Pancreas (tissue), 10 donors: ENCODE results near the gene IL4I1. TPM values are rescaled to one million over a fixed set of nuclear protein-coding genes. Genes with fewer than 3 reads are reported as not detected.
A peak's percentile ranks its signal among the peaks of the same experiment; 100 is the strongest.

ENCODE experiments used
- ATAC-seq, 4 donors: fragments of 200-7000 bp; cut with Tn5 transposase; one replicate each; pipeline versions ENCODE4 v1.8.0 to v1.9.1; 2020; ENCODE audit warnings: mild to moderate bottlenecking in 4 of 4, moderate library complexity in 4 of 4
- DNase-seq, 6 donors: peaks; one replicate each; pipeline ENCODE4 v3.0.0-alpha.2; 2020
- FAIRE-seq: peaks from 2 replicates; lab custom pipeline; 2012; peaks lifted over from hg19 to GRCh38; lab: Jason Lieb, UNC
- H3K27ac ChIP-seq, 4 donors: fragments of 200-600 bp; sonication (generic); 1 replicate in 3 of 4; 2 replicates in 1 of 4; pipeline versions ENCODE4 v1.5.0 to v1.8.0; 2020
- H3K27me3 ChIP-seq, 4 donors: fragments of 200-600 bp; one replicate each; pipeline ENCODE4 v1.8.0; 2021
- H3K36me3 ChIP-seq, 3 donors: fragments of 200-600 bp; sonication (generic) in 1 of 3; one replicate each; pipeline versions ENCODE4 v1.5.0 to v1.8.0; 2020 to 2021
- H3K4me1 ChIP-seq, 3 donors: fragments of 200-600 bp; one replicate each; pipeline ENCODE4 v1.8.0; 2021
- H3K4me3 ChIP-seq, 4 donors: fragments of 200-600 bp; sonication (generic) in 2 of 4; one replicate each; pipeline versions ENCODE4 v1.5.0 to v1.8.0; 2020 to 2021
- H3K9me3 ChIP-seq, 4 donors: fragments of 200-600 bp; one replicate each; pipeline ENCODE4 v1.8.0; 2021
- WGBS, 2 donors: extraction: QIAGEN DNeasy Blood & Tissue Kit; methylation state at CpG; one replicate each; pipeline ENCODE4 v1.1.7; 2013; 5-methylcytosine and 5-hydroxymethylcytosine counted together
- intact Hi-C, 3 donors: fragments of 100-400 bp; cut with DNase I; formaldehyde crosslinking; loops; one replicate each; pipeline versions ENCODE4 v1.11.1 to v1.14.2; 2022
- polyA plus RNA-seq, 2 donors: library from polyadenylated mRNA; stranded (reverse); fragments of 200-250 nt; gene quantifications; one replicate each; pipeline ENCODE4 v1.2.3, GENCODE V29; 2013
- total RNA-seq, 6 donors: library from RNA; stranded (reverse); fragmentation: NEBNext Ultra II Directional in 4 of 6; extraction: Animal tissue kit (Norgen Biotek cat#: 25700) in 4 of 6; gene quantifications; one replicate each; pipeline versions ENCODE4 v1.2.1 to v1.2.4, GENCODE V29; 2021 to 2023
- TF ChIP-seq, protein P1 (sequence below), 4 donors: fragments of 200-600 bp; sonication (generic) in 3 of 4; IDR thresholded peaks; one replicate each; pipeline versions ENCODE4 v1.5.0 to v1.8.0; 2021; ENCODE audit warnings: antibody characterized with exemption in 4 of 4
- donor health status: healthy with polysubstance abuse.
- donor health status: DM: no; HTN: no; CAD: no; lungs with moderate emphysema.
- donor health status: DM: no; HTN: no; CAD: no.
- donor health status: control.
- donor health status: control.
- donor health status: Bipolar disorder and iron deficiency.
- donor health status: DM: yes; HTN: yes; CAD: no.
- donor health status: DM: no; HTN: no; CAD: no.
- donor health status: DM: no; HTN: no; CAD: no.
- donor health status: DM: yes; HTN: yes; CAD: no.

IL4I1 gene
- total and polyA plus RNA-seq, 8 donors = 0.23 to 4.0 (median 0.63) TPM

DNA sequence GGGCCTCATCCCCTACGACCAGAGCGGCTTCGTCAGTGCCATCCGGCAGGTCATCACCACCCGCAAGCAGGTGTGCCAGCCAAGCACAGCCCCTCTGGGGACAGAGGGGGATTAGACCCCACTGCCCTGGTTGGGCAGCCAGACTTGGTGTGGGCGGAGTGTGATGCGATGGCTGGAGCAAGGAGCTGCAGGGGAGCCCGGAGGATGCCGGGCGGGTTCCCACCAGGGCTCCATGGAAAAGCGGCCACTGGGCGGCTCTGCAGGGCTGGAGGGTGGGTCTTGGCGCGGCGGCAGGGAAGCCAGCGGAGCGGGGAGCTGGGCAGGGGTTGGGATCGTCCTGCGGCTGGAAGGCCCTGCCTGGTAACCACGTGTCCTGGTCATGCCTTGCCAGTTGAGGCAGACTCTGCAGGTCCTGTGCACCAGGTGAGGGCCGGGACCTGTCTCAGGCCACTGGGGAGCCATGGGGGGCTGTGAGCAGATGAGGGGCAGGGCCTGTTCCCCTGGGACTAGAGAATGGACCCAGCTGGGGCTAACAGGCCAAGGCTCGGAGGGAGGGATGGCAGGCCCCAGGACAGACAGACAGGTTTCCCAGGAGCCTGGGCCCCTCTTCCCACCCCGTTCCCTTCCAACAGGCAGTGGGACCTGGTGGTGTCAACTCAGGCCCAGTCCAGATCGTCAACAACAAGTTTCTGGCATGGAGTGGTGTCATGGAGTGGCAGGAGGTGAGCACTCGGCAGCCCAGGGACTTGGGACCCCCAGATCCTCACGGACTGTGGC lies 39.4 kb downstream of the IL4I1 start:
- WGBS, 2 donors = 93% methylated on average over 26 of the region's 26 CpGs

DNA sequence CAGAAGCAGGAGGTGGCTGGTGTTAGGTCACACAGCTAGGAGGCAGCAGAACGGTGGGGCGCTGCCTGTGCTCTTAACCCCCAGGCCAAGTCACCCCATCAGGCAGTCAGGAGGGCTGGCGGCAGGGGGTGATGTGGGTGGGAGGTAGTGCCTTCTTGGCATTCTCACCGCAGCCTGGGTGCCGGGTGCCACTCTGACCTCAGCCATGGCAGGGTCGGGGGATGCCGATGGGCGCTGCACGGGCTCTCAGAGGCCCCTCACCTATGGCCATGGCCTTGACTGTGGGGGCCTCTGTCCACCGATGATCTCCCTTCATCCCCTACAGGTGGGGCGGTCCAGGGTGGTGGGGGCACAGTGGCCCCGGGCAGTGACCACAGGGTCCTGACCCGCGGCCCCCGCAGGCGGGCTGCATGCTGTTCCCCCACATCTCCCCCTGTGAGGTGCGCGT lies 40.1 kb downstream of the IL4I1 start:
- intact Hi-C loops = no loop called here
- H3K27ac ChIP-seq = no peak overlapping the region
- H3K4me3 ChIP-seq = no peak overlapping the region
- H3K27me3 ChIP-seq = no peaks in the 10 kb centered on the region
- peaks cover 0 to 37% (median 10%) of the 10 kb centered on the region in 3 donors for H3K36me3 ChIP-seq
- ATAC-seq = no peak
- peaks cover 0 to 3% (median 0%) of the 10 kb centered on the region in 3 donors for H3K4me1 ChIP-seq
- TF ChIP-seq, protein P1, sequence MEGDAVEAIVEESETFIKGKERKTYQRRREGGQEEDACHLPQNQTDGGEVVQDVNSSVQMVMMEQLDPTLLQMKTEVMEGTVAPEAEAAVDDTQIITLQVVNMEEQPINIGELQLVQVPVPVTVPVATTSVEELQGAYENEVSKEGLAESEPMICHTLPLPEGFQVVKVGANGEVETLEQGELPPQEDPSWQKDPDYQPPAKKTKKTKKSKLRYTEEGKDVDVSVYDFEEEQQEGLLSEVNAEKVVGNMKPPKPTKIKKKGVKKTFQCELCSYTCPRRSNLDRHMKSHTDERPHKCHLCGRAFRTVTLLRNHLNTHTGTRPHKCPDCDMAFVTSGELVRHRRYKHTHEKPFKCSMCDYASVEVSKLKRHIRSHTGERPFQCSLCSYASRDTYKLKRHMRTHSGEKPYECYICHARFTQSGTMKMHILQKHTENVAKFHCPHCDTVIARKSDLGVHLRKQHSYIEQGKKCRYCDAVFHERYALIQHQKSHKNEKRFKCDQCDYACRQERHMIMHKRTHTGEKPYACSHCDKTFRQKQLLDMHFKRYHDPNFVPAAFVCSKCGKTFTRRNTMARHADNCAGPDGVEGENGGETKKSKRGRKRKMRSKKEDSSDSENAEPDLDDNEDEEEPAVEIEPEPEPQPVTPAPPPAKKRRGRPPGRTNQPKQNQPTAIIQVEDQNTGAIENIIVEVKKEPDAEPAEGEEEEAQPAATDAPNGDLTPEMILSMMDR (IDR thresholded peaks at IDR 0.05) = no peak
- WGBS, 2 donors = 91 to 92% methylated on average over 18 of the region's 18 CpGs
- peak in 3 of 6 donors; percentile 45 to 79 (median 61) for DNase-seq
- FAIRE-seq = no peak
- no peaks in the 10 kb centered on the region for H3K9me3 ChIP-seq

More for the DNA sequence above, 39.4 kb downstream of the IL4I1 start:
- Histone ChIP-seq H3K4me1 (peaks cover 0 to 3% (median 0%) of the 10 kb centered on the region in 3 donors), H3K36me3 (peaks cover 0 to 38% (median 10%) of the 10 kb centered on the region in 3 donors), H3K9me3 (no peaks in the 10 kb centered on the region), H3K27me3 (no peaks in the 10 kb centered on the region), H3K4me3 (no peak overlapping the region), H3K27ac (no peak overlapping the region)
- FAIRE-seq (no peak), ATAC-seq (no peak), DNase-seq (peak in 3 of 6 donors; percentile 52 to 79 (median 58))
- TF ChIP-seq, protein P1 (IDR thresholded peaks at IDR 0.05) = no peak
- intact Hi-C loops = no loop called here

DNA sequence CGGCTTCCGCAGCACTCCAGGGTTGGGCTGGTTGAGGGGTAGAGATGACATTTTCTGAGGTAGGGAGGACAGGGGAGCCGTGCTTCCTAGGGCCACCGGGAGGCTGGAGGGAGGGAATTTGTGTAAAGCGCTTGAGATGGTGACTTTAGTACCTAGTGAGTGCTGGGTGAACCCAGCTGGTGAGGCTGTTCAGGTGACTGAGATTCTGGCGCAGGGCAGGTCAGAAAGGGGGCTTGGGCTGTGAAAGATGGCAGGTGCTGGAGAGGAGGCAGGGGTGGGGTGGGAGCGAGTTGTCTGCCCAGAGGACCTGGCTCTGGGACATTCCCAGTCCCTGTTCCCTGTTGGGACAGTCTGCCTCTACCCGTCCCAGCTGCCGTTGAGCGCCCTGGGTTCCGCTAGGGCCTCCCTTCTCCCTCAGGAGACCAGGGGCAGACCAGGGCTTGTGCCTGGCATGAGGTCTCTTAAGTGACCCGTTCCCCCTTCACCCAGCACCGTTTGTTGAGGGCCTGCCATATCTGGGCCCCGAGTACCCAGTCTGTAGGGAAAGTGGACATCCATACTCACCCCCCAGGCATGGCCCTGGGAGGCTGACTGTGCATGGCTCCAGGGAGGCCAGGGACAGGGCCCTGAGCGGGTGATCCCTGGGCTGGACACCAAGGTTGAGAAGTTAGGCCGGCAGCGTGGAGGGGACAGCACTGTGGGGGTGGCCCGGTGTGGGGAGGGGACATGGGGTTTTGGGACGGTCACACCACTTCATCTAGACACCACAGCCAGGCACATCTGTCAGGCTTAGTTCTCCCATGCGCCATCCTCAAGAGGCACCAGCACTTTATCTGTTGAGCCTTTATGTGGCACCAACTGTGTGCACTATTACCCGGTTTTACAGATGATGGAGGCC lies 40.8 kb downstream of the IL4I1 start:
- FAIRE-seq = no peak

DNA sequence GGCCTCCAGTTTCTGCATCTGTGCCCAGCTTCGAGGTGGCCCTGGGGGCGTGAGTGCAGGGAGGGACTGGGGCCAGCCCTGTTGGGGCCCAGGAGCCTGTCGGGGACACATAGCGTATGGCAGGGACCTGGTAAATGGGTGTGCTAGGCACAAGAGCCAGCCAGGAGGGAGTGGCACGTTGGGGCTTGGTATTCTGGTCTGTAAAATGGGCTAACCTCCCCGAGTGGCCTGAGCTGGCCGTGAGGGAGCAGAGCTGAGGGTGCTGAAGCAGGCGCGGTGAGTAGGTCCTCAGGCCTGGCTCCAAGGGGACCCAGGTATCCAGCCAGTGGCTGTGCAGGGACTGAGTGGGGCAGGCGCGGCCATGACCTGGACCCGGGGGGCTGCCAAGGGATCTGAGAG lies 41.4 kb downstream of the IL4I1 start:
- no peak for ATAC-seq
- H3K36me3 ChIP-seq = peaks cover 0 to 31% (median 10%) of the 10 kb centered on the region in 3 donors
- WGBS, 2 donors = 89 to 93% methylated on average over 12 of the region's 12 CpGs
- TF ChIP-seq, protein P1 (IDR thresholded peaks at IDR 0.05) = no peak
- no peak for FAIRE-seq
- H3K4me1 ChIP-seq = peaks cover 0 to 3% (median 0%) of the 10 kb centered on the region in 3 donors
- H3K4me3 ChIP-seq = no peak overlapping the region
- no peaks in the 10 kb centered on the region for H3K27me3 ChIP-seq
- intact Hi-C loops = no loop called here
- H3K9me3 ChIP-seq = no peaks in the 10 kb centered on the region
- DNase-seq = peak in 1 of 6 donors; percentile 39
- no peak overlapping the region for H3K27ac ChIP-seq

More for the DNA sequence above, 40.8 kb downstream of the IL4I1 start:
- Histone ChIP-seq H3K27me3 (no peaks in the 10 kb centered on the region), H3K36me3 (peaks cover 0 to 31% (median 10%) of the 10 kb centered on the region in 3 donors), H3K4me3 (no peak overlapping the region), H3K9me3 (no peaks in the 10 kb centered on the region), H3K27ac (no peak overlapping the region), H3K4me1 (peaks cover 0 to 3% (median 0%) of the 10 kb centered on the region in 3 donors)
- intact Hi-C loops = no loop called here
- ATAC-seq (no peak), DNase-seq (peak in 2 of 6 donors; percentile 47 to 58)
- TF ChIP-seq, protein P1 (IDR thresholded peaks at IDR 0.05) = no peak
- WGBS, 2 donors = 79 to 84% methylated on average over 20 to 21 of the region's 21 CpGs
